Ishikawa (cell line): ENCODE data around the gene XIAP.

Source experiments
- CEBPB ChIP-seq: IDR thresholded peaks from 2 replicates; pipeline ENCODE4 v1.6.1; 2012
- EP300 ChIP-seq: IDR thresholded peaks from 2 replicates; pipeline ENCODE4 v1.6.1; 2012; ENCODE audit warnings: borderline replicate concordance
- RAD21 ChIP-seq: IDR thresholded peaks from 2 replicates; pipeline ENCODE4 v1.6.1; 2012; ENCODE audit warnings: low read depth
- REST ChIP-seq: IDR thresholded peaks from 2 replicates; pipeline ENCODE4 v1.6.1; 2012; ENCODE audit warnings: low read depth, mild to moderate bottlenecking
- YY1 ChIP-seq: IDR thresholded peaks from 2 replicates; pipeline ENCODE4 v1.6.1; 2012; ENCODE audit warnings: low read depth

DNA sequence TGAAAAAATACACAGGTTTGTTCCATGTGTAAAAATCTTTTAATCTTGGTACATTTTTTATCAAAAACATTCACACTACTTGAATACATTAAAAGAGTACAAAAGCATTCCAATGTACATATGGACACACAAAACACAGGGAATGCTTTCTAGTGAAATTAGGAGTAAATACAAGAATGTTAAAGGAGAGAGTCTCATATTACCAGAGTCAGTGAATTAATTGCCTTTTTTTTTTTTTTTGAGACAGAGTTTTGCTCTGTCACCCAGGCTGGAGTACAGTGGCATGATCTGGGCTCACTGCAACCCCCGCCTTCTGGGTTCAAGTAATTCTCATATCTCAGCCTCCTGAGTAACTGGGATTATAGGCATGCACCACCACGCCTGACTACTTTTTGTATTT lies 17.0 kb downstream of the XIAP start:
- TF ChIP-seq REST: no peak
- TF ChIP-seq YY1: no peak
- TF ChIP-seq RAD21: no peak
- TF ChIP-seq EP300: no peak
- TF ChIP-seq CEBPB: no peak
